Islet precursor cell (in vitro differentiated cells): ENCODE data around the gene HPS4.
"Not testable (repeated sequence)": the region's sequence is repeated elsewhere in the genome, so short reads cannot be mapped to it uniquely, and the experiment has no call there.

Source experiments
- DNase-seq: peaks from one replicate; pipeline ENCODE4 v3.0.0-alpha.2; 2018

HPS4 gene

DNA sequence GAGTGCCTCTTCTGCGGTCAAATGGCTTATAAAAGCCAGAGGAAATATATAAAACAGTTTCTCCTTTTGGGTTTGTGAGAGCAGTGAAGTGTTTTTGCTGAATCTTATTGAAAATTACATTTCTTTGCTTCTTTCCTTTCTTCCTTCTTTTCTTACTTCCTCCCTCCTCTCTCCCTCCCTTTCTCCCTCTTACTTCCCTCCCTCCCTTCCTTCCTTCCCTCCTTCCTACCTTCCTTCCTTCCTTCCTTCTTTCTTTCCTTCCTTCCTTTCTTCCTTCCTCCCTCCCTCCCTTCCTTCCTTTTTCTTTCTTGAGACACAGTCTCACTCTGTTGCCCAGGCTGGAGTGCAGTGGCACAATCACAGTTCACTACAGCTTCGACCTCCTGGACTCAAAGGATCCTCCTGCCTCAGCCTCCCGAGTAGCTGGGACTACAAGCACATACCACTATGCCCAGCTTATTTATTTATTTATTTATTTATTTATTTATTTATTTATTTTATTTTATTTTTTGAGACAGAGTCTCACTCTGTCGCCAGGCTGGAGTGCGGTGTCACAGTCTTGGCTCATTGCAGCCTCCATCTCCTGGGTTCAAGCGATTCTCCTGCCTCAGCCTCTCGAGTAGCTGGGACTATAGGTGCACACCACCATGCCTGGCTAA, 74.9 kb downstream of the HPS4 start:
- not testable (repeated sequence) for DNase-seq

- no peak for DNase-seq
Measured at GRCh38 chr22:26406118-26406517, 77.5 kb downstream of the HPS4 start.

DNA sequence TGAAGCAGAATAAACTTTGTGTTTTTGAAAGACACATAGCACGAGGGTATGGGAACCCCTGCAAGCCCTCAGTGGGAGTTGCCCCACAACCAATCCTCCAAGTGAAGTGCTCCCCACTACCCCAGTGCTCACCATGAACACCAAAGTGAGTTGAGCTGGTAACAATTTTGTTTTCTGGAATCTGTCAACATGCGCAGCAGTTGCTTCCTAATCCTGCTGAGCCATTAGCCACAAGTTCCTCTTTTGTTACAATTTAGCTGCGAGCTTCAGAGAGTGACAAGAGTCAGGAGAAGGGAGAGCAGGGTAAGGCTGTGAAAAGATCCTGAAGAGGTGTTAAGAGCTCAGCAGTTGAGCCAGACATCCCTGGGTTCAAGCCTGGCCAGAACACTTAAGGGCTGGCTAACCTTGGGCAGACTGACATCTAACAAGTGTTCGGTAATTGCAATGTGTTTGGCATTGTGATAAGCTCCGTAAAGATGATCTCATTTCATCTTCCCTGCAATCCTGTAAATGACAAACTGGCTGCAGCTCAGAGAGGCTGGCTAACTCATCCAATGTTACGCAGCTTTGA, 78.6 kb downstream of the HPS4 start:
- no peak for DNase-seq

GRCh38 chr22:26401726-26402125, 81.9 kb downstream of the HPS4 start:
- DNase-seq = no peak
